ENCODE results near the gene MAT2A.

MAT2A gene

DNA sequence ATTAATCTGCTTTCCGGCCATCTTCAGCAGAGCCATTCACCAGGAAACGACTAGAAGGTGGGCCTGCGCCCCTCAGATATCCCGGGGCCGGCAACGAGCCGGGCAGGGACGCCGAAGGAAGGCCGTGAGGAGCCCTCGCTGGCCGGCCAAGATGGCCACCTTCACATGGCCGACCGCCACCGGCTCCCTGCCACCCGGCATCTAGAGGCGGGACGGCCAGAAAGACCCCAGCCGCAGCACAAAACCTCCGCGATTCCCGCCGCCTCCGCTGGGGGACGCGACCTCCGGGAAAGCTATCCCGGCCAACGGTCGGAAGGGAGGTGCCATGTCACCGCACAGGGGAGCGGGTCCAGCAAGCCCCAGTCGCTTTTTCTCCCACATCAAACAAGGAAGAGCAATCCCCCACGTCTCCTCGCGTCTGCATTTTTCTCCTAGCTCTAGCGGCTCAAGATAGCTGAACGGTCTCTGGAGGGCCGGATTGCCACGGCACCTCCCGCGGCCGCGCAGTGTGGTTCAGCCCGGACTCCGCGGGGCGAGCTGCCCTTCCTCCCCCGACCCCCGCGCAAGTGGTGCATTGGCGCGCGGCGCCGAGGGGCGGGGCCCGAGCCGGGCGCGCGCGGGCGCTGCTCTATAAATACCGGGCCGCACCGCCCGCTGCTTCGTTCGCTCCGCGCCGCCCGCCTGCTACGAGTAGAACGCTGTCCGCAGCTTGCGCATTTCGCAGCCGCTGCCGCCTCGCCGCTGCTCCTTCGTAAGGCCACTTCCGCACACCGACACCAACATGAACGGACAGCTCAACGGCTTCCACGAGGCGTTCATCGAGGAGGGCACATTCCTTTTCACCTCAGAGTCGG is at the start of gene MAT2A:
Gene MAT2A (plus strand): TSS at position 662 of the 854 bp plus-strand sequence. CDS start 120 bp downstream, at position 782.
- H3K9ac ChIP-seq (ENCODE audit: low read length), result peak within 1 kb of the TSS; percentile 100
- H3K27ac ChIP-seq (ENCODE audit: low read length), result peak within 1 kb of the TSS; percentile 97
- no peaks in the 10 kb centered on the region for H3K27me3 ChIP-seq (ENCODE audit: control insufficient read depth, insufficient read depth, low read length)
- H3K9me3 ChIP-seq (ENCODE audit: control insufficient read depth, low read depth, low read length), result no peaks in the 10 kb centered on the region
- peaks cover 37% of the 10 kb centered on the region for H3K36me3 ChIP-seq (ENCODE audit: control insufficient read depth, low read depth, low read length)
- peaks cover 16% of the 10 kb centered on the region for H3K4me1 ChIP-seq (ENCODE audit: control insufficient read depth, low read depth, low read length)
- peak within 1 kb of the TSS; percentile 89 for H3K4me3 ChIP-seq (ENCODE audit: low read length)

DNA sequence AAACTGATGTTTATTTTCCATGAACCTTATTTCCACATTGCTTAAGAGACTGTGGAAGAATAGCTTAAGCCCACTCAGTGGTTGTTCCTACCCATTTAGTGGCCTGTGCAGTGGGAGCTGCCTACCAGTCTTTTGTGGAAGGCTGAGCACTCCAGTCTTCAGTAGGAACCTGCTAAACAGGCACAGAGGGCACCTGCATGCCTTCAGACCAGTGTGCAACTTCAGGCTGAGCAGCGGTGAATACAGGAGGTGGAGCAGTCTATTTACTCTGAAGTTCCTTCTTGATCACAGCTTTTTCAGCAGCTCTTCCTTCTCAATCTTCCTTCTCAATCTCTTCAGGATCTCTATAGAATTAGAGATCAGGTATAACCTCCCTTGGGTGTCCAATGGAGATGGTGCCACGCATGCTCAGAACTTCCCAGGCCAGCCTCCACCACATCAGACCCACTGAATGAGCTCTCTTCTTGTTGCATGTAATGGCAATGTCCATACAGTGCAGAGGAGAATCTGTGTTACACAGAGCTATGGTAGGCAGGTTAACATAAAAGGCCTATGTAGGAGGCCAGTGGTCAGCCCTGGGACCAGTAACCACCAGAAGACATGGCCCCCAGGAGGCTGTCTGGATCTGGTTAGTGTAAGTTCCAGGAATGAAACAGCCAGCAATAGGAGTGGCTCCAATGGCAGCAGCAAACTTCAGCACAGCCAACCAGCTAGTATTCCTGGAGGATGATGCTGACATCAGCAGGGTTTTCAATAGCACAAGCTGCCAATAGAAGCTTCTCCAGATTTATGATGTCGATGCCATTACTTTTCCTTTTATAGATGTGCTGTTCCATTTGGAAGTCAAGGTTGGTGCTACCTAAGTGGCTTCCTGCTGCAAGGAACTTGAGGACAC is 47.9 kb upstream of the MAT2A start:
- Histone ChIP-seq H3K9me3 (ENCODE audit: control insufficient read depth, low read depth, low read length) (no peaks in the 10 kb centered on the region), H3K4me3 (ENCODE audit: low read length) (no peak overlapping the region), H3K4me1 (ENCODE audit: control insufficient read depth, low read depth, low read length) (no peaks in the 10 kb centered on the region), H3K27ac (ENCODE audit: low read length) (no peak overlapping the region), H3K36me3 (ENCODE audit: control insufficient read depth, low read depth, low read length) (no peaks in the 10 kb centered on the region), H3K27me3 (ENCODE audit: control insufficient read depth, insufficient read depth, low read length) (no peaks in the 10 kb centered on the region), H3K9ac (ENCODE audit: low read length) (no peak overlapping the region)

DNA sequence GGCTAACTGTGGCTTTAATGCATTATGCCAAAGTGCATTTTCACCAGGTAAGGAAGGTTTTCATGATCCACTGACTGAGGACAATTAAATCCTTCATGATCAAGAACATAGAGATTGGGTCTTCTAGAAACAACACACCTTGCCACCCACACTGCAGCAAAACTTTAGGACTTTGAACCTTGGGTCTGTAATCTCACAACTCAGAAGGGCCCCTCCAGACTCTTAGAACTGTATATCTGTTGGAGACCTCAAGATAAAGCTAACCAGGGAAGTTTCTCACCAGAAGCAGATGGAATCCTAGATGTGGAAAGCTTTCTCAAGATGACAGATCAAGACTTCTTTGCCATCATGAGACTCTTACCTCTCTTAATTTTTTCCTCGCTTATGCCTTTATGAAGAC is 42.5 kb upstream of the MAT2A start:
- H3K27me3 ChIP-seq (ENCODE audit: control insufficient read depth, insufficient read depth, low read length), result no peaks in the 10 kb centered on the region
- no peaks in the 10 kb centered on the region for H3K36me3 ChIP-seq (ENCODE audit: control insufficient read depth, low read depth, low read length)
- no peaks in the 10 kb centered on the region for H3K9me3 ChIP-seq (ENCODE audit: control insufficient read depth, low read depth, low read length)
- no peaks in the 10 kb centered on the region for H3K4me1 ChIP-seq (ENCODE audit: control insufficient read depth, low read depth, low read length)
- no peak overlapping the region for H3K4me3 ChIP-seq (ENCODE audit: low read length)
- no peak overlapping the region for H3K9ac ChIP-seq (ENCODE audit: low read length)
- no peak overlapping the region for H3K27ac ChIP-seq (ENCODE audit: low read length)

DNA sequence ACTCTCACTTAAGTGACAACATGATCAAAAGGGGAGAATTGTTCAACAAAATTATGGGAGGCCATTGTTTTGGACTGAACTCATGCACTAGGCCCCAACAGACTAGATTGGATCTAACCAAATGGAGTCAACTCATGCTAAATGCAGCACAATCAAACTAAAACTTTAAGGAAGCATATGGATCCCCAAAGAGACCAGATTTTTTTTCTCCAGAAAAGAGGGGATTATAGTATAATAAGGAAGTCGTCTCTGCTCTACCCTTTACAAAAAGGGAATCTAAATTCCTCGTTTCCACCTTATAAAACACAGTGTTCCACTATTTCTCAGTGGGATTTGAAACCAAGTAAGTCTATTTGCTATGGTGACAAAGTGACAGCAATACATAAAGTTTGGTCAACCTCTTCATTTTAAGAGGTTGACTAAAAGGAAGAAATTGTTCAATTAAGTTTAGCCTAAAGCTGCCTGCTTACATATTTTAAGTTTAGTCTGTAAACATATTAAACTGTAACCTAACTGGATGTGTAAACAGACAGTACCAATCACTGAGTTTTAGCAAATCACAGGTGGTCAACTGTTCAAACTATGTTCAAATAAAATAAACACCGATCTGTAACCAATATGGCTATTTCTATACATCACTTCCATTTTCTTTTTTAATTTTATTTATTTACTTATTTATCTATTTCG is 40.9 kb upstream of the MAT2A start:
- Histone ChIP-seq H3K27ac (ENCODE audit: low read length) (no peak overlapping the region), H3K9ac (ENCODE audit: low read length) (no peak overlapping the region), H3K4me1 (ENCODE audit: control insufficient read depth, low read depth, low read length) (no peaks in the 10 kb centered on the region), H3K9me3 (ENCODE audit: control insufficient read depth, low read depth, low read length) (no peaks in the 10 kb centered on the region), H3K4me3 (ENCODE audit: low read length) (no peak overlapping the region), H3K27me3 (ENCODE audit: control insufficient read depth, insufficient read depth, low read length) (no peaks in the 10 kb centered on the region), H3K36me3 (ENCODE audit: control insufficient read depth, low read depth, low read length) (no peaks in the 10 kb centered on the region)

DNA sequence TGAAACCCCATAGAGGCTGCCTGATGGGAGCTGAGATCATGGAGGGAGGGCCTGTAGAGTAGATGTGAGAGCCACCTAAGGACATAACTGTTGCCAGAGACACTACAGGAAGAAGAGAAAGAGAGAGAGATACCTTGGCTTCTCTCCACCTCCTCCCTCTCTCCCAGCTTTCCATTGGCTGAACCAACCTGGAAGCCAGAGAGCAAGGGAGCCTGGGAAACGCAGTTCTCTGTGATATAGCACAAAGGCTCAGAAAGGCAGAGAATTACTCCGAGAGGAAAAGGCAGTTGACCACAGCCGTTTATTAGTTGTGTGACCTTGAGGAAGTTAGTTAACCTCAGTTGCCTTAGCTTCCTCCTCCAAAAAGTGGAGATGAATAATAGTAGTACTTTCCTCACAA is 37.7 kb upstream of the MAT2A start:
- no peaks in the 10 kb centered on the region for H3K27me3 ChIP-seq (ENCODE audit: control insufficient read depth, insufficient read depth, low read length)
- no peak overlapping the region for H3K9ac ChIP-seq (ENCODE audit: low read length)
- no peaks in the 10 kb centered on the region for H3K36me3 ChIP-seq (ENCODE audit: control insufficient read depth, low read depth, low read length)
- no peak overlapping the region for H3K4me3 ChIP-seq (ENCODE audit: low read length)
- no peaks in the 10 kb centered on the region for H3K9me3 ChIP-seq (ENCODE audit: control insufficient read depth, low read depth, low read length)
- H3K27ac ChIP-seq (ENCODE audit: low read length), result no peak overlapping the region
- no peaks in the 10 kb centered on the region for H3K4me1 ChIP-seq (ENCODE audit: control insufficient read depth, low read depth, low read length)

DNA sequence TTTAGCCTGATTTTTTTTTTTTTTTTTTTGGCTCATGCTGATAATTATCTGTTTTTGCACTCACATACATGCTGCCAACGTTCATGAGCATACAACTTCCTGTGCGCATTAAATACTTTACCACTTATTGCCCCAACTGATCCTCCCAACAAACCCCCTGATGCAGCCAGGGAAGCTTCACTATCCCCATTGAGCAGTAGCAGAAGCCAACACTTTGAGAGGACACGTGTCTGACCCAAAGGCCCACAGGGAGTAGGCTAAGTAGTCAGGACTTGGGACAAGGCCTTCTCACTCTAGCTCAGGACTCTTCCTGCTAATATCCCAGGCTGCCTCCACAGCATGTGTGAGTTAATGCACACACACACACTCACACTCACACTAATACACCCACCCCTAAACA is 36.2 kb upstream of the MAT2A start:
- Histone ChIP-seq H3K9ac (ENCODE audit: low read length) (no peak overlapping the region), H3K27me3 (ENCODE audit: control insufficient read depth, insufficient read depth, low read length) (no peaks in the 10 kb centered on the region), H3K27ac (ENCODE audit: low read length) (no peak overlapping the region), H3K9me3 (ENCODE audit: control insufficient read depth, low read depth, low read length) (no peaks in the 10 kb centered on the region), H3K36me3 (ENCODE audit: control insufficient read depth, low read depth, low read length) (no peaks in the 10 kb centered on the region), H3K4me3 (ENCODE audit: low read length) (no peak overlapping the region), H3K4me1 (ENCODE audit: control insufficient read depth, low read depth, low read length) (no peaks in the 10 kb centered on the region)

DNA sequence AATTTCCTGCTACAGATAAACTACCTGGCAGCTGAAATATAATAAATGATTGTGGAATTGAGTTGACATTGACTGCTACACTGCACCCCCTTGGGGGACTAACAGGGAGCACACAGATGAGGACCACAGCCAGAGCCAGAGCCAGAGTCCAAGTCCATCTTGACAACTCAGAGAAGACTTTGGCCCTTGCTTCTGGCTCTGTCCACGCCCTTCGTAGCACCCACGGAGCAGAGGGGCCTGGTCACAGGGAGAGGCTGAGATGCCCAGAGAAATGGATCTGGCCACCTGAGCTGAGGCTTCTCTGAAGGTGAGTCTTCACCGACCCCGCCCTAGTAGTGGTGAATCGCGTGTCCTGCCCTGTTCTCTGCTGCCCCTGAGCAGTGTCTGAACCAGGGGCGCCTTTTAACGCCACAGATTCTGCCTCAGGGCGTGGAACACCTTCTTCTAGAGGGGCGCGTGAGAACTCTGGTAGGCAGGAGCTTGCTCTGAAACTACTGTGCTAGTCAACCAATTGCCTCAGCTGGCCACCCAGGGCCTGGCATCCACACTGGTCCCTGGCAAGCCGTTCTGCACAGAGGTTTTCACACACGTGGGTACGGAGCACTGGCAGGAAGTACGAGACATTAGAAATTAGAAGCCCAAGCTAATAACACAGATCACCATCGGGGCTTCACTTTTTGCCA is 35.7 kb upstream of the MAT2A start:
- Histone ChIP-seq H3K9me3 (ENCODE audit: control insufficient read depth, low read depth, low read length) (no peaks in the 10 kb centered on the region), H3K4me3 (ENCODE audit: low read length) (no peak overlapping the region), H3K4me1 (ENCODE audit: control insufficient read depth, low read depth, low read length) (no peaks in the 10 kb centered on the region), H3K36me3 (ENCODE audit: control insufficient read depth, low read depth, low read length) (no peaks in the 10 kb centered on the region), H3K9ac (ENCODE audit: low read length) (no peak overlapping the region), H3K27ac (ENCODE audit: low read length) (no peak overlapping the region), H3K27me3 (ENCODE audit: control insufficient read depth, insufficient read depth, low read length) (no peaks in the 10 kb centered on the region)

DNA sequence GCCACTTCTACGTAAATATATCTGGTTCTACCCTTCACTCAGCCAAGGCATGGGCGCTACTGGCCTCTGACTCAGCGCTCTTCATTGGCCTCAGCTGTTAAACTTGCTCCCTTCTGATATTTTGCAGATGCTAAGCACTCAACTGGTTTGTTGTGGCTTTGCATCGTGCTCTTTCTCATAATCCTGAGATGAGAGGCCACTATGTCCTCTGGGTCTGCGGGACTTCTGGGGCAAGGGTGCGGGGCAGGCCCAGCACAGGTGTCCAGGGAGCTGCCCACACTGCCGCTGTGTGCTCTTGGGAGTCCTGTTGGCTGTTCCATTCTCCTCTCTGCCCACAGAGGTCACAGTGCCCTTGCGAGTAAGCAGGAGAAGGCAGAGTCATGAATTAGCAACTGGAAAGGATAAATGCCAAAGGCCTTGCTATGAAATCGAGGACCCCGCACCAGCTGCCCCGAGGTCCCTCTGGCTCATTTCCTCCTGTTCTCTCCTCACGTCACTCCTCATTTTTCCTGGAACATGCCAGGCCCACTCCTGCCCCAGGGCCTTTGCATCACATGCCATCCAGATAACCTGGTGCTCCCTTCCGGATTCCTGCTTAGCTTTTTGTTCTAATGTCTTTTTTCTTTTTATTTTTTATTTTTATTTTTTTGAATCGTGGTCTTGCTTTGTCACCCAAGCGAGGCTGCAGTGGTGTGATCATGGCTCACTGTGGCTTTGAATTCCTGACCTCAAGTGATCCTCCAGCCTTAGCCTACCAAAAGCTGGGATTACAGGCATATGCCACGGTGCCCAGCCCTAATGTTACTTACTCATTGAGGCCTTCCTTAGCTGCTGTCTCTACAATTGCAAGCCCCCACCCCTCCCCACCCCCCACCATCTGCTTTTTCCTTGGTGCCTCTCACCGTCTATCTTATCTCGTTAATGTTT is 34.9 kb upstream of the MAT2A start:
- no peaks in the 10 kb centered on the region for H3K4me1 ChIP-seq (ENCODE audit: control insufficient read depth, low read depth, low read length)
- H3K27ac ChIP-seq (ENCODE audit: low read length), result no peak overlapping the region
- H3K9ac ChIP-seq (ENCODE audit: low read length), result no peak overlapping the region

DNA sequence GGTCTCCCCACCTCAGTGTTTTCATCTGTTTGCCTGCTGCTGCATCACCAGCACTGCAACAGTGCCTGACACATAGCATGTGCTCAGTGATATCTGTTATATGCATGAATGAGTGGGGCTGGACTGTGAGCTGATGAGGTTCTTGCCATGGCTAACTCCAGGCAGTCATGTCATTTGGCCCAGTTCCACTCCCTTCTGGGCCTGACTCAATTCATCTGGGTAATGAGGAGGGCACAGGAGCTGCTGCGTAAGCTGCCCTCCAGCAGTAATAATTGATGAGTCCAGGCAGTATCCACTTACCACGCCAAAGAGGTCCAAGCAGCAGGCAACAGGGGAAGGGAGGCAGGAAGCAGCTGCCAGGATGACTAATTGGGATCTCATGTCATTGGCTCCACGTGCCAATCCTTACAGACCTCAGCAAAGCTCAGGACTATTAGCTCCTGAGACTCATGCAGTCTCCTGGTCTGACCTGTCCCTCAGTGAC is 34.1 kb upstream of the MAT2A start:
- Histone ChIP-seq H3K36me3 (ENCODE audit: control insufficient read depth, low read depth, low read length) (no peaks in the 10 kb centered on the region), H3K4me3 (ENCODE audit: low read length) (no peak overlapping the region), H3K27me3 (ENCODE audit: control insufficient read depth, insufficient read depth, low read length) (no peaks in the 10 kb centered on the region), H3K9me3 (ENCODE audit: control insufficient read depth, low read depth, low read length) (no peaks in the 10 kb centered on the region), H3K27ac (ENCODE audit: low read length) (no peak overlapping the region), H3K4me1 (ENCODE audit: control insufficient read depth, low read depth, low read length) (no peaks in the 10 kb centered on the region), H3K9ac (ENCODE audit: low read length) (no peak overlapping the region)

More for the DNA sequence above, 34.9 kb upstream of the MAT2A start:
- no peaks in the 10 kb centered on the region for H3K9me3 ChIP-seq (ENCODE audit: control insufficient read depth, low read depth, low read length)
- H3K4me3 ChIP-seq (ENCODE audit: low read length), result no peak overlapping the region
- no peaks in the 10 kb centered on the region for H3K27me3 ChIP-seq (ENCODE audit: control insufficient read depth, insufficient read depth, low read length)
- H3K36me3 ChIP-seq (ENCODE audit: control insufficient read depth, low read depth, low read length), result no peaks in the 10 kb centered on the region

DNA sequence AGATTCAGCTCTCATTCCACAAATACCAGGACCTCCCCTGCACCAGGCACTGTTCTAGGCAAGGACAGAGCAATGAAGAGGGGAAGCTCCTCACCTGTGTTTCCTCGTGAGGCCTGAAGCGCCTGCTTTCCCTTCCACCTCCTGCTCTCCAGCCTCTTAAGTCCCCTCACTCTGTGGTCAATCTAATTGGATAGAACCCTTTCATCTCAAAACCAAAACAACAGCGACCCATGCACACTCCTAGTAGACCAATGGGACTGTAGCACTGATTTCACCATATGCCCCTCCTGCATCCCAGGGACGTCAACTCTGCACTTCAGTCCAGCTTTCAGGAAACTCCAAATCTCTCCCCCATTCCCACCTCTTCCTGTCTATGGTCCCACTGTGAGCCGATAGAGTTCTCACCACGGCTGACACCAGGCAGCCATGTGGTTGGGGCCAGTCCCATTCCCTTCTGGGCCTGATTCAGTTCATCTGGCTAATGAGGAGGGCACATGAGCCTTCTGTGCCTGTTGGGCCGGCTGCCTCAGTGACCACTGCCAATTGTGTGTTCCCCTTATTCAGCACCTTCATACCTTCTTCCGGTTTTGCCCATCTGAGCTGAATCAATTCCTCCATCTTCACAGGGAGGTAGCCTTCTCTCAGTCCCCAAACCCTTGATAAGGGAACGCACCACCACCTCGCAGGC is 33.3 kb upstream of the MAT2A start:
- H3K4me3 ChIP-seq (ENCODE audit: low read length), result no peak overlapping the region
- no peaks in the 10 kb centered on the region for H3K9me3 ChIP-seq (ENCODE audit: control insufficient read depth, low read depth, low read length)
- H3K9ac ChIP-seq (ENCODE audit: low read length), result no peak overlapping the region
- no peaks in the 10 kb centered on the region for H3K27me3 ChIP-seq (ENCODE audit: control insufficient read depth, insufficient read depth, low read length)
- H3K36me3 ChIP-seq (ENCODE audit: control insufficient read depth, low read depth, low read length), result no peaks in the 10 kb centered on the region
- no peak overlapping the region for H3K27ac ChIP-seq (ENCODE audit: low read length)
- H3K4me1 ChIP-seq (ENCODE audit: control insufficient read depth, low read depth, low read length), result no peaks in the 10 kb centered on the region
